GM19395 (cell line): ENCODE data around the gene NDUFB3.

Experiments
- ATAC-seq: cut with Tn5 transposase; IDR thresholded peaks from one replicate; pipeline ENCODE4 v1.9.1; 2021; ENCODE audit warnings: mild to moderate bottlenecking, moderate library complexity; ENCODE audit not compliant: unreplicated experiment

Gene NDUFB3

DNA sequence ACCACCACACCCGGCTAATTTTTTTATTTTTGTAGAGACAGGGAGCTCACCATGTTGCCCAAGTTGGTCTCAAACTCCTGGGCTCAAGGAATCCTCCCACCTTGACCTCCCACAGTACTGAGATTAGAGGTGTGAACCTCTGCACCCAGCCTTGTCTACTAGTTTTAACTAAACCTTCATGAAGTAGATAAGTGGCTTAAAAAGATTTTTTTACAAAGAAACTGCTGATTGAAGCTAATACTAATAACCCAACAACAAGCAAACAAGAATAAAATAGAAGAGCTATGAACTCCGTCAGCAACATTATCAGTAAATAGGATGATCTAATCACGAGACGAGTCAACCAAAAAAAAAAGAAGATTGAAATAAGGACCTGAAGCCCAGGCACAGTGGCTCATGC, 18.8 kb downstream of the NDUFB3 start:
- no peak for ATAC-seq

DNA sequence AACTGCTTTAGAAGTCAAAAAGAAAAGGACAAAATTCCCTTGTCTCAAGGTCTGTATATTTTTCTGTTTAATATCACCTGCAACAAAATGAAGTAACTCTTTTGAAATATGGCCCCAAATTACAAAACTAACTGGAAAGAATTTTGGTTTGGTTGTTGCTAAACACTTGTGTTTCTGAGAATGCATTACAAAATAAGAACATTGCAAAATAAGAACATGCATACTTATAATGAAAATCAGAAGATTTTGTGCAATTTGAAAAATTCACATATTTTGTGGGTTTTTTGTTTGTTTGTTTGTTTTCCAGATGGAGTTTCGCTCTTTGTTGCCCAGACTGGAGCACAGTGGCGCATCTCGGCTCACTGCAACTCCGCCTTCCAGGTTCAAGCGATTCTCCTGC, 21.8 kb downstream of the NDUFB3 start:
- no peak for ATAC-seq

DNA sequence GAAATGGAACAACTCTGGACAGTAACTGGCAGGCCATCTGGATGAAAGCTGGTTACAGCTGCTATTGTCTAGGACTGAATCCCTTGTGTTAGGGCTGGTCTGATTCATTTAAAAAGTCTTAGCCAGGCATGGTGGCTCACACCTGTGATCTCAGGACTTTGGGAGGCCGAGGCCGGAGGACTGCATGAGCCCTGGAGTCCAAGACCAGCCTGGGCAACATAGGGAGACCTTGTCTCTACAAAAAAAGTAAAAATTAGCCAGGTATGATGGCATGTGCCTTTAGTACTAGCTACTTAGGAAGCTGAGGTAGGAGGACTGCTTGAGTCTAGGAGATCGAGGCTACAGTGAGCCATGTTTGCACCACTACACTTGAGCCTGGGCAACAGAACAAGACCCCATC, 28.7 kb downstream of the NDUFB3 start:
- no peak for ATAC-seq

DNA sequence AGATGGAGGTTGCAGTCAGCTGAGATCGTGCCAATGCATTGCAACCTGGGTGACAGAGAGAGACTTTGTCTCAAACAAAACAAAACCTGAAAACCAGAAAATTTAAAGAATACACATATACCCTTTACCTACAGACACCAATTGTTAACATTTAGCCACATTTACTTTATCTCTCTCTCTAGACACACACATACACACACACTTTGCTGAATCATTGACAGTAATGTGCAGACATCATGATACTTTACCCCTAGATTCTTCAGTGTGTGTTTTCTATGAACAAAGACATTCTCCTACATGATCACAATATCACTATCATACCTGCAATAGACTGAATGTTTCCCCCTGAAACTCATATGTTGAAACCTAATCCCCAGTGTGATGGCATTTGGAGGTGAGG, 34.0 kb downstream of the NDUFB3 start:
- no peak for ATAC-seq

DNA sequence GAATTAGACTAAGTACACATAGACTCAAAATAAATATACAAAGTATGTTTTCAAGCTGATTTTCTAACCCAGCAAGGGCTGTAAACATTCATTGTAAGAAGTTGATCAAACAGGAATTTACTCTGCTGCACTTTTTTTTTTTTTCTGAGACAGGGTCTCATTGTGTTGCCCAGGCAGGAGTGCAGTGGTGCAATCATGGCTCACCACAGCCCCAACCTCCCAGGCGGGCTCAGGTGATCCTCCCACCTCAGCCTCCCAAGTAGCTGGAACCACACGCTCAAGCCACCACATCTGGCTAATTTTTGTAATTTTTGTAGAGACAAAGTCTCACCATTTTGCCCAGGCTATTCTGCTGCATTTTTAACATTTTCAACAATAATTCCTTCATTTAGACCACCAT, 35.8 kb downstream of the NDUFB3 start:
- no peak for ATAC-seq

DNA sequence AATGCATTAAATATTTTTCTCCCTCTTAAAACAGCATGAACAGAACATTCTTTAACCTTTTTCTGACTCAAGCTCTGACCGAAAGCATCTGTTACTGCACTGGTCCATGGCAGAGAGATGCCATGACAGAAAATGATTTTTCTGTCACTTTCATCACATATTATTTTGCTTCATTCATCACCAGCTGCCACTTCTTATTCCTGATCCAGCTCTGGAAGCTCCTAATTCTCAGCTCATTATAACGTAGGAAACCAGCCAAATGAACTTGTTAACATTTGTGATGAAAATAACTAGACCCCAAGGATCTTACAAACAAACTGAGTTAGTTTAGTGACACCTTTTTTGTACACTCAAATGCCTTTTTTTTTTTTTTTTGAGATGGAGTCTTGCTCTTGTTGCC, 36.5 kb downstream of the NDUFB3 start:
- ATAC-seq = no peak

DNA sequence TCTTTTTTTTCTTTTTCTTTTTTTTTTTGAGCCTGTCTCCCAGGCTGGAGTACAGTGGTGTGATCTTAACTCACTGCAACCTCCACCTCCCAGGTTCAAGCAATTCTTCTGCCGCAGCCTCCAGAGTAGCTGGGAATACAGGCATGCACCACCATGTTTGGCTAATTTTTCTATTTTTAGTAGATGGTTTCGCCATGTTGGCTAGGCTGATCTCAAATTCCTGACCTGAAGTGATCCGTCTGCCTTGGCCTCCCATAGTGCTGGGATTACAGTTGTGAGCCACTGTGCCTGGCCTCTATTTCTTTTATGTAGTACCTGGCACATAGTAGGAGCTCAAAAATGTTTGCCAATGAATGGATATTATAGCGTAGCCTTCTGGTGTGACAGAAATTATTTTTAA, 37.4 kb downstream of the NDUFB3 start:
- ATAC-seq = no peak

DNA sequence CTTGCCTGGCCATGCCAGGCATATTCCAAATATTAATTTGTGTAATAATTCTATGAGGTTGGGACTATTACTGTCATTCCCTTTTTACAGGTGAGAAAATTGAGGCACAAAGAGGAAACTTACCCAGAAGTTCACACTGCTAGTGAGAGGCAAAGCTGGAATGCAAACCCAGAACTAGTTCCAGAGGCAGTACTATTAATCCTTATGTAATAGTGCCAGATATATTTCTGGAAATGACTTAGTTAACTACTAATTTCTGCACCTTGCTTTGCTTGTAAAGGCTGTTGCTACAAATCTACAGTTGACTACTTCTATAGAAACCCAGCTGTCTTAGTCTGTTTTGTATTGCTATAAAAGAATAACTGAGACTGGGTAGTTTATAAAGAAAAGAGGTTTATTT, 38.8 kb downstream of the NDUFB3 start:
- no peak for ATAC-seq

DNA sequence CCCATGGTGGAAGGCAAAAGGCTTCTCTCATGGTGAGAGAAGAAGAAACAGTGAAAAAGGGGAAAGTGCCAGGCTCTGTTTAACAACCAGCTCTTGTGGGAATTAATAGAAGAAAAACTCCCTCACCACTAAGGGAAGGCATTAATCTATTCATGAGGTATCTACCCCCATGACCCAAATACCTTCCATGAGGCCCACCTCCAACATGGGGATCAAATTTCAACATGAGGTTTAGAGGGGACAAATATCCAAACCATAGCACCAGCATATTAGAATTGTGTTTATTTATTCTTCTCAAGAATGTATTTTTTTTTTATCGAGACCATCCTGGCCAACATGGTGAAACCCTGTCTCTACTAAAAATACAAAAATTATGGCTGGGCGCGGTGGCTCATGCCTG, 39.3 kb downstream of the NDUFB3 start:
- no peak for ATAC-seq

DNA sequence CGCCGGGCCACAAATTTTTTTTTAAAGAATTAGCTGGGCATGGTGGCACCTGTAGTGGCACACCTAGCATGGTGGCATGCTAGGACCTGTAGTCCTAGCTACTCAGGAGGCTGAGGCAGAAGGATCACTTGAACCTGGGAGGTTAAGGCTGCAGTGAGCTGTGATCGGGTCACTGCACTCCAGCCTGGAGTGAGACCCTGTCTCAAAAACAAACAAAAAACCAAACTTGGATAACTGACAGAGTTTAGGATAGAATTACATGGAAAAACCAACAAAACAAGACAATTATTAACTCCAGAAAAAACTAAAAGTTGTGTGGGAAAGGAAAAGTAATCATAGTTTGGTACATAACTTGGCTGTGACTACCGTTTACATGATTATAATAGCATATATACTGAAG, 42.5 kb downstream of the NDUFB3 start:
- ATAC-seq = no peak

DNA sequence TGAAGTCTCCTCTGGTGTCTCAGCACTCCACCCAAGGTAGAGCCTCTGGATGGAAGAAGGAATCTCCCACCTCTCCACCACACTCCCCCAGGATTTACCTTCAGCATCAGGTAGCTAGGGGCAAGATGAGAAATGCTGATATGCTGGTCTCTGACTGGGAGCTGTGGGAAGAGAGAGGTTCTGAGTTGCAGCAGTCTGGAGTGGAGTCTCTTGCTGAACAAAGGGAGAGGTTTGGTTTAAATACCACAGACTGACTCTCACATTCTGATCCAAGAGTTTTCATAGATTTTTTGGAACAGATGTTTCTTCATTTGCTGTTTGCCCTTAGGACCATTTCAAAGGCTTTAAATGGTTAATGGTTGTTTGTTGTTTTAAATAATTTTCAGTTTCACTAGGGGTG, 43.0 kb downstream of the NDUFB3 start:
- no peak for ATAC-seq

DNA sequence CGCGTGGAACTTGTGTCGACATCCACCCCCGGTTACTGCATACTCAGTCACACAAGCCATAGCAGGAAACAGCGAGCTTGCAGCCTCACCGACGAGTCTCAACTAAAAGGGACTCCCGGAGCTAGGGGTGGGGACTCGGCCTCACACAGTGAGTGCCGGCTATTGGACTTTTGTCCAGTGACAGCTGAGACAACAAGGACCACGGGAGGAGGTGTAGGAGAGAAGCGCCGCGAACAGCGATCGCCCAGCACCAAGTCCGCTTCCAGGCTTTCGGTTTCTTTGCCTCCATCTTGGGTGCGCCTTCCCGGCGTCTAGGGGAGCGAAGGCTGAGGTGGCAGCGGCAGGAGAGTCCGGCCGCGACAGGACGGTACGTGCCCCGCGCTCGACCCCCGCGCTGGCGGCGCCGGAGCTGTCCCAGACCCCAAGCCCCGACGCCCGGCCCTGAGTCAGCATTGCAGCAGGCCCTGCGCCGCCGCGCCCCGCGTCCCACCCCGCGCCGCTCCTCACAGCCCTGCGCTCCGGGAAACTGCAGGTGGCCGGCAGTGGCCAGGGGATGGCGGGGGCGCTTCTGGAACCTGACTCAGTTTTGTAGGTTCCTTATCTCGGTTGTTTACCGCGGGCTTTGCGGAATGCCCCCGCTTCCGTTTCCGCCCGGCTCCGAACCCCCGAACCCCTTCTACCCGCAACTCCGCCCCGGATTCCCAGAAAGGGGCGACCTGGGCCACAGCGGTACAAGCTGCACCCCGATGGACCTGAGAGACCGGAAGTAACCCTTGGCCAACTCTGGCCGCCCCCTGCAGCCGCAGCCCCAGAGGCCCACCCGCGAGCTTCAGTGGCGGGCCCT, 44.5 kb downstream of the NDUFB3 start, which contains the start of gene CFLAR:
Gene CFLAR, plus strand, starts transcription at position 50 of the 844 bp plus-strand sequence. CDS start 13,702 bp downstream, outside the sequence.
- ATAC-seq = peak; percentile 35

DNA sequence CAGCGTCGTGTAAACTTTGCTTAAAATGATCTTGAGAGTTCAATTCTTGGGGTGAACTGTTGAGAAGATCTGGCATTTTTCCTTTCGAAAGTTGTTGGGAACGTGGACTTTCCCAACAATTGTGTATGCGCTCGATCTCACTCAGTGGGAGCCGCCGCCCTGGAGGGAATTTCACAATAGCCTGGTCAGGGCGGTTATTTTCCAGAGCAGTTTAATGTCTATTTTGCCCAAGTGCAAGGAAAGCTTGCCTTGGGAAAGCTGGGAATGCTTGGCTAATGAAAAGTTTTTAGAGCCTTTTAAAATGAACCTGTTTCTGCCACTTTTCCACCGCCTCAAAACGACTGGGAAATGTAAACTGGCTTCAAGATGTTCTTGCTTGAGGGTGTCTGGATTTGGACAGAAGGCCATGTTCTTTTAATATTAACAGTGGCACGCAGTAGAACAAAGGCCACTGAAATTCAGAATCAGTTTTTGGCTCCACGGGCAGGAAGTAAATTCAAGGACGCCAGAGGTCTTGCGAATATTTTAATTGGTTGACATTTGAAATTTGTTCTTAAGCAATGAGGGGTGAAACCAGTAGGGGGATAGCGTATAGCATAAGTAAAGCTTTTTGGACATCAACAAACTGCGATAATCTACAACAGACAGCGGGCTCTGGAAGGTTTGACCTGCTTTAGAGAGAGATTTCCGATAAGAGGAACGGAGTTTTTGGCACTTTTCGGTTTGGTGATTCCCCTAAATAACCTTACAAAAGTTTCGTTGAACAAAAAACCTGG, 45.3 kb downstream of the NDUFB3 start:
- ATAC-seq = peak; percentile 28

DNA sequence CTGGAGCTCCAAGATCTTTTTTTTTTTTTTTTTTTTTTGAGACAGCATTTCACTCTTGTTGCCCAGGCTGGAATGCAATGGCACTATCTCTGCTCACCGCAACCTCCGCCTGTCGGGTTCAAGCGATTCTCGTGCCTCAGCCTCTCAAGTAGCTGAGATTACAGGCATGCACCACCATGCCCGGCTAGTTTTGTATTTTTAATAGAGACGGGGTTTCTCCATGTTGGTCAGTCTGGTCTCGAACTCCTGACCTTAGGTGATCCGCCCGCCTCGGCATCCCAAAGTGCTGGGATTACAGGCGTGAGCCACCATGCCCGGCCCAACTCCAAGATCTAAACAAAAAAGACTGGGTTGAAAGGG, 45.9 kb downstream of the NDUFB3 start:
- peak; percentile 0 for ATAC-seq

DNA sequence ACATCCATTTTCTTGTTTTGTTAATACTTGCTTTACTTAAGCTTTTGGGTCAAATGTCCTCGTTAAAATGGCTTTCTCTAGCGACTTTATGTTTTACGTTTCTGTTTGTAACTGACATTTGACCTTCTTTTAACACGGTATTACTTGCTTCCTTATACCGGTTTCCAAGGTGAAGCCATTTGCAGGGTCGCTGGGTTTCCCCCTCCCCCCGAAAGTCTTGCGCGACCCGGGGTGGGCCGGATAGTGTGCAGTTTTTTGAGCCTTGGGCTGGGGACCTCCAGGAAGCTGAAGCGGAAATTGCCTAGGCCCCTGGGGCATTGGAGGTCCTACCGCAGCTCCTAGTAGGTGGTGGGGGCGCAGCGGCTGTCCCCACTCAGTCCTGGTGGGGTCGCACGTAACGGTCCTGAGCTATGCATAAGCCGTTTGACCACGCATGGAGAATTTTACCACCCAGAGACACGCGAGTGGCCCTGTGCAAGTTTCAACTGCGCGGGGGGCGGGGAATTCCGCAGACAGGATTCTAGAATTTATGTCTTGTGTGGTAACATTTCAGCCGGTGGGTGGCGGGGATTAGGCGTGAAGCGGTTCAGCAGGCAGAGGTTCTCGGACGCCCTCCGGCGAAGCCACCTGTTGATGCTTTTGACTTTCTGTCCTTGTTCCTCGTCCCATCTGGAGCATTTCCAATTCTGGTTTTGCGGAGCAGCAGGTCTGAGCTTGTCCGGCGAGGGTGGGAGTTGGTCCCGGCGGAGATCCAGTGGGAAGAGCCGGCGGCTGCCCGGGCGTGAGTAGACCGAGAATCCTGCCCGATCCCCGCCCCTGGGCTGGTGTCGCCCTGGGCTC, 46.5 kb downstream of the NDUFB3 start:
- peak; percentile 47 for ATAC-seq

DNA sequence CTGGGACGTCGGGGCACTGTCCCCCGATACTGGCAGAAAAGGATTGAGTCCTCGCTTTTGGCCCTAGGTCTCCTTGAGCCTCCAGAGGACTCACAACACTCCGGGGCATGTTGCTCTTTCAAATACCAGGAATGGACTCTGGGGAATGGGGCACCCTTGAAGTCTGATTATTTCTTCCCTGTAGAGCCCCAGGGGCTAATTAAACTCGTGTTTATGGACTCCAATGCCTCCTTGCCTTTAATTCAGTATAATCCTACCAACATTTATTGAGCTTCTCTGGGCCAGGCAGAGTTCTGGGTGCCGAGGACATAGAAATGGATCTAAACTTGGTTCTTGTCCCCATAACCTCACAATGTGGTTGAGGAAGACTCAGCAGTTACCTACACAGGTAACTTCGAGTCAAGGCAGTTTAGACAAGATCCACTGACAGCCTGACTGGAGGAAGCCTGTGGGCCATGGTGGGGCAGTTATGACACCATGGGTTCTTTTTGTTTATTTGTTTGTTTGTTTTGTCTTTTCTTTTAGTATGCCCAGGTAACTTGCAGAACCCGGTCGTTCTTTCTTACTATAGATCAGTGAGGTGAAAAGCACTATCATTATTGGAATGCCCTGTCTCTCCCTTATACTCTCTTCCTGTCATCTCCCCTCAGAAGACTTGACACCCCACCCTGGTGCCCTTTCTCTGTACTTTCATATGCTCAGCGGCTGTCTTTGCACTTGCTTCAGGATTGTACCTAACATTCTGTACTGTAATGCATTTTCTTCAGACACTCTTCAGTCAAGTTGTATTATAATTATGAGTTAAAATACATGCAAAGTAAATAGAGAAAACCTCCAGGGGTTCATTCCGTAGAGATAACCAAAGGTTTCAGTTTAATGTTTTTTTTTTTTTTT, 47.4 kb downstream of the NDUFB3 start:
- no peak for ATAC-seq

DNA sequence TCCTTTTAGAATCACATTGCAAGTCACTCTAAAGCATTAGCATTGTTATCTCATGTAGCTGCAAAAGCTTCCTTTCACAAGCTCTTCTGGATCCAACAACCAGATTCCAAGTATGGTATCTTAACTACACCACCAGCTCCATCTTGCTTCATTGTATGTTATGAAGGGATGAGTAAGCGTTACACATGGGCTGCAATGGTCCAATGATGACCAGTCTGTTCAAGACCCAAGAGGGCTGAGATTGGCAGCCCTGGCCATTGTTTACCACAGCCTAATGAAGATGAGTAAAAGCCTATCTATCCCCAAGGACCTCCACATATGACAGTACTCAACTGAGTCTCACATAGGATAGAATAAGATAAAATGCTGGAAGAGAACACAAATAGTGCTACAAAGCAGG, 50.5 kb downstream of the NDUFB3 start:
- ATAC-seq = no peak

DNA sequence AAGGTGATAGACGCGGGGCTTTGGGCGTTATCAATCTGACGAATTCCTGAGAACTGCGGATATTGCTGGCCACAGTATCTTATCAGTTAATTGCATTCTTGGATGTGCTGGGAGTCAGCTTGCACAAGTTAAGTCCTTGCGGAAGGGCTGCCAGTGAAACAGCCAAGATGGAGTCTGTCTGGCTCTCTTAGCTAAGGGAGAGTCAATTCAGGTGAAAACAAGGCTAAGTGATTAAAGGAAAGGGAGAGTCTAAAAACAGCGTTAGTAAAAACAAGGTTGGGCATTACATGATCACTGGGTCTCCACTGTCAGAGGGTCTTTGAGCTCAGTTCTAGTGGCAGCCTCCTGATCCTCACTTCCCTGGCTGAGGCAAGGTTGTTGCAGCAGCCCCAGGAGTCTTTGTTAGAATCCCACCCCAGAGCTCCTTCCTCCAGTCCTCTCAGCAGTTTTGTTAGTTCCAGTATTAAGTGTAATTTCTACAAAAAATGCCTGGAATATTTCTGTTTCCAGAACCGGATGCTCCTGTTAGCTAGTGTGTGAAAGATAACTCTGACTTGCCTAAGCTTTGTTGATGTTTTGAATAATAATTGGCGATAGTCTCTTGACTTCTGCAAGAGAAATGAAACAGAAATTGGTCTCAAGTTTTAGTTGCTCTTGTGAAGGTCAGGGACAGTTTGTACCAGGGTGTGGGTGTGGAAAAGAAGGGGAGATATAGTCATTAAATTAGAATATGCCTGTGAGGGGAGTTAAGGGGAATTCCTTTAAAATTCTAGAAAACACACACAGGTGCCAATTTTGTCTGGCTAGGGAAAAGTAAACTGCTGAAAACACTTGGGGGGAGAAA, 54.7 kb downstream of the NDUFB3 start:
- peak; percentile 36 for ATAC-seq

DNA sequence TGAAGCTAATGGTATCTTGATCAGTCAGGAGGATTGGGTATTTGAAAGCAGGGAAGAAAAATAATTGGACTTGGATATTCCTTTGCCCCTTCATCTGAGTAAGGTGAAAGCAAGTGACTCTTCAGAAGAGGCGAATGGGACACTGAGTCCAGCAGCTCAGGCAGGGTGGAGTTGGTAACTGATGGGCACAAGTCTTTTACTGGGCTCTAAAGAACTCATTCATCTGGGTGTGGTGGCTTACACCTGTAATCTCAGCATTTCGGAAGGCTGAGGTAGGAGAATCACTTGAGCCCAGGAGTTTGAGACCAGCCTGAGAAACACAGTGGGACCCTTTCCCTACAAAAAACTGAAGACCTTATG, 55.3 kb downstream of the NDUFB3 start:
- ATAC-seq = no peak

DNA sequence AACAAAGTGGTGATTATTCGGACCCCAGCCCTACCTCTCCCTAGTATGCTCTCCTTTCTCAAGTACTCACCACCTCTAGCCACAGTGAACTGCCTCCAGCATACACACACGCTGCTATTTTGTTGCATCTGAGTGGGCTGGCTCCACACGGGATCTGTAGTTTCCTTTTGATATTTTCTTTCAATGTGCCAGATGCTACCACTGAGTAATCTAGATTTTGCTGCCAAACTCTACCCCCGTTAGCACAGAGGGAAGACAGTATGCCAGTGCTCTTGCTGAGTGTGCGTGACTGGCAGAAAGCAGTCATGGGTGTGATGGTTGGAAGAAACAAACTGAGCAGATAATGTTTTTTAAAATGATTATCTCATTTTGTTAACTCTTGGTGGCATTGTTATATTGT, 55.8 kb downstream of the NDUFB3 start:
- no peak for ATAC-seq
